GM18873 (cell line): ENCODE measurements around the gene TMEM108.

Experiments used
- ATAC-seq: cut with Tn5 transposase; IDR thresholded peaks from one replicate; pipeline ENCODE4 v1.9.1; 2021; ENCODE audit warnings: mild to moderate bottlenecking, moderate library complexity, moderate number of reproducible peaks; ENCODE audit not compliant: unreplicated experiment, low FRiP score

TMEM108 gene

GRCh38 chr3:133053532-133053931 is 15.3 kb downstream of the TMEM108 start:
- no peak for ATAC-seq

GRCh38 chr3:133054586-133054985 is 16.4 kb downstream of the TMEM108 start:
- no peak for ATAC-seq

DNA sequence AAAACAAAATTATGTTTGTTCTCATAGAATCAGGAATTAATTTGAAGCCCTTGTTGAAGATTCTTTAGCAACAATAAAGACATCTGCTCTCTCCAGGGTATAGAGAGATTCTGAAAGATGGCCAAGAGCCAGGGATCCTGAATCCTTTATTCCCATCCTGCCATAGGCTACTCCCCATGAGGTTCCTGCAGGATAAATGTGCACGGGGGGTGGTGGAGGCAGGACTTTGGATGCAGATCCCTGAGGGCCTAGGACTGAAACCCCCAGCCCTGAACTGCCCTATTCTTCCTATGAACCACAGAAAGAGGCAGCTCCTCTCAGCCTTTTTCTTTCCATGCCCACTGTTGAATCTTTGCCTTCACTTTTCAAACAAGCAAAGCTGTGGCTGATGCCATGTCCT is 17.1 kb downstream of the TMEM108 start:
- ATAC-seq: no peak

DNA sequence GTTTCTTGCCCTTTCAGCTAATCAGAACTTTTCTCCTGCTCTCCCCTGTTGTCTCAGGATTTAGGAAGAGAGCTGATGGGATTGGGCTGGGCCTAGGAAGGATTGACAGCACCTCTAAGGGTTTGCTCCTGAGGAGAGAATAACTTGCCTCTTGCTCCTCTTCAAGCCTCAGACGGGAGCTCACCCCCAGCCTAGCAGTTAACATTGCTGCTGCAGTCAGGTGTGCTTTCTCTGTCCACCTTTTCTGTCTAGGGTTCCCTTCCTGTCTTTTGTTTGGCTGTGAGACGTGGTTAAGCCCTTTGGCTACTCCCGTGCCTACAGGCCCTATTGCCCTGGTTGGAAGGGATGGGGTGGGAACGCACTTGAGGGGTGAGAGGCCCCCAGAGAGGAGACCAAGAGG is 20.1 kb downstream of the TMEM108 start:
- no peak for ATAC-seq

GRCh38 chr3:133058831-133059230 is 20.6 kb downstream of the TMEM108 start:
- ATAC-seq: no peak

- ATAC-seq: no peak
These were observed 27.2 kb downstream of the TMEM108 start for GRCh38 chr3:133065193-133065961.

GRCh38 chr3:133066026-133066425 is 27.8 kb downstream of the TMEM108 start:
- ATAC-seq: no peak

DNA sequence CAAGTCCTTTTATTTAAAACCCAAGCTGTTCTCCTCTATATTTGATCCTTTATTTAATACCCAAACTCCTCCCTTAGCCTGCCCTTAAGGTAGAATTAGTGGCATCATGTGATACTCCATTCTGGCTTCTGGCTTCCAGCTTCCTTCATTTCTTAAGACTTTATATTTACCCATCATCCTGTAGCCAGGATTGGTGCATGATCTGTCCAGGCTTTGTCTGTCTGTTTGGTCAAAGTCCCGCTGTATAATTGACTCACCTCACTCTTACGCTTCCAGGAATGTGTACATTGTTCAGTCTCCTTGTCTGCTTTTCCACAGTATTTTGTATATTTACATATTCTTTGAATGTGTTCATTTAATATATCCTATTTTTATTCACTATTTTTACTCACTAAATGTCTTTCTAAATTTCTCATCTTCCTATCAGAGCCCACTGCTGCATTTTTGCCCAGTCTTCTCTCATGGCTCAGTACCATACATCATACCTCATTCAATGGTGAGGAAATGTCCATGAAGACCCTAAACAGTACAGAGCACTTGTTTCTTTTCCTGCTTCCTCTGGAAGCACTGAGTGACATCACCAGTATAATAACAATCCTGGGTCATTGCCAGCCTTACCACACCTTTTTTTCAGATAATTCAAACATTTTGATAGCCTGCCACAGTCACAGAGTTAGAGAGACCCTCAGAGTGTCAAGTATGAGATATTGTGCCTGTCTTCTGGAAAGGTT is 31.5 kb downstream of the TMEM108 start:
- no peak for ATAC-seq

DNA sequence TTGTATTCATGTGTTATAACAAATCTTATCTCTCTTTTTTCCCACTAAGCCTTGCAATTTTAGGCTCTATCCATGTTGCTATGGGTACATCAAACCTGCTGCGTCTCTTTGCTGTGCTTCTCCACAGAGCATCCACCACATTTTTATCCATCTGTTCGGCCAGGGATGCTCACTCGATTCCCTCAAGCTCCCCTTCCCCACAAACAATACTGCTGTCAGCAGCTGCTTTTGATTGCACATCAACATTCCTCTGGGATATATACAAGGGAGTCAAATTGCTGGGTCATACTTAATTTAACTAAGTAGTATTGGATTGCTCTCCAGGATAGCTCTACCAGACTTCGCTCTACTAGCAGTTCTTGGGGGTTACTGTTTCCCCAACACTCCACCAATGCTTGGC is 36.8 kb downstream of the TMEM108 start:
- ATAC-seq: no peak

GRCh38 chr3:133077688-133078087 is 39.5 kb downstream of the TMEM108 start:
- ATAC-seq: no peak

GRCh38 chr3:133079621-133080020 is 41.4 kb downstream of the TMEM108 start:
- ATAC-seq: no peak

DNA sequence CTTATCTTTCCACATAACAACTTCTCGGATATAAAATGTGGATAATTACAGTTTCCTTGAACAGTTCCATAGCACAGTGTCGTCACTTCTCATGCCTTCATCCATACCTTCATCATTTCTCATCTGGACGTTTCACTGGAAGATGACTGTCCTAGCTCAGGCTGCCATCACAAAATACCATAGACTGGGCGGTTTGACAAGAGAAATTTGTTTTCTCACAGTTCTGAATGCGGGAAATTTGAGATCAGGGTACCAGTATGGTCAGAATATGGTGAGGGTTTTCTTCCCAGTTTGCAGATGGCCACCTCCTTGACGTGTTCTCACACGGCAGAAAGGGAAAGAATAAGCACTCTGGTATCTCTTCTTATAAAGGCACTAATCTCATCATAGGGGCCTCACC is 42.8 kb downstream of the TMEM108 start:
- no peak for ATAC-seq

DNA sequence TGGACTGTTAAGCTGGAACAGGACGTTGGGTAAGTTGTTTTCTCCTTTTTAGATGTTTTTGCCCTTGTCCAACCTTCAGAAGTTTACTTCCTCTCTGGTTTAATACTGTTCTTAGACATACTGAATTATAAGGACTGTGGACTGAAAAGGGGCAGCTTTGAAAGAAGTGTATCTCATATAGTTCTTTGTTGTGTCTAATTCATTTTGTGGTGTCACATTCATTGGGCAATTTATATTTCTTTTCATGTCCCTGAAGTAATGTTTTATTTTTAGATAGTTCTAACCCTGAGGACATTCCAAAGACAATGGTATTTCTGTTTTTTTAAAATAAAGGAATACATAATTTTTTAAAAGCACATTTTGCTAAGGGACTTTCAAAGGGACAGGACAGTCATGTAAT is 45.2 kb downstream of the TMEM108 start:
- no peak for ATAC-seq

GRCh38 chr3:133089906-133090485 is 51.8 kb downstream of the TMEM108 start:
- no peak for ATAC-seq

DNA sequence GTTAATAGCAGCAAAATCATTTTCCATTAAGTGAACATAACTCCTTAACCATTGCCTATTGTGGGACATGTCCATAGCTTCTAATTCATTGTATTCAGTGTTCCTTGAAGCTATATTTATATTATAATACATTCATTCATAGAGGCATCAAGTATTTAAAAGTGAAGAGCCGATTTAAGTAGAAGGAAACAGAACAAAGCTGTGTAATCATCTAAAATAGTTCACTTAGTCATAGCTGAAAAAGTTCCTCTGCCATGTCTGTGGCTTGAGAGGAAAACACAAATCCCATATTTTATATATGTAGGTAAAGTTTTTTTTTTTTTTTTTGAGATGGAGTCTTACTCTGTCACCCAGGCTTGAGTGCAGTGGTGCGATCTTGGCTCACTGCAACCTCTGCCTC is 54.5 kb downstream of the TMEM108 start:
- no peak for ATAC-seq

- ATAC-seq: no peak
These were observed 55.2 kb downstream of the TMEM108 start for GRCh38 chr3:133093366-133093765.

GRCh38 chr3:133096900-133097613 is 58.9 kb downstream of the TMEM108 start:
- ATAC-seq: no peak

DNA sequence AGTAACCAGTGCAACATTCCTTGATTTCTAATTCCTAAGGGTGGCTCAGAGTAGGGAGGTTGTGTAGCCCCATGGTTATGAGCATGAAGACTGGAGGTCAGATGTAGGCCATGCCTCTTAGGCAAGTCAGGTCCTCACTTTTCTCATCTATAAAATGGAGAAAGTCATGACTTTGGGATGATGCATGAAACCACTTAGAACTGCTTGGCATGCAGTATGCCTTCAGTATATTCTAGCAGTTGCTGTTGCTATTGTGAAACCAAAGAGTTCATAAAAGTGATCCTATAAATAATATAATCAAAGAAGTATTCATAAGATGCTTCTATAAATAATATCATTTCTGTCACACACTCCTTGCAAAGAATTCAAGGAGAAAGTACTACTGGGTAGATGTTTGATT is 65.5 kb downstream of the TMEM108 start:
- no peak for ATAC-seq

GRCh38 chr3:133106169-133106568 is 68.0 kb downstream of the TMEM108 start:
- ATAC-seq: no peak

DNA sequence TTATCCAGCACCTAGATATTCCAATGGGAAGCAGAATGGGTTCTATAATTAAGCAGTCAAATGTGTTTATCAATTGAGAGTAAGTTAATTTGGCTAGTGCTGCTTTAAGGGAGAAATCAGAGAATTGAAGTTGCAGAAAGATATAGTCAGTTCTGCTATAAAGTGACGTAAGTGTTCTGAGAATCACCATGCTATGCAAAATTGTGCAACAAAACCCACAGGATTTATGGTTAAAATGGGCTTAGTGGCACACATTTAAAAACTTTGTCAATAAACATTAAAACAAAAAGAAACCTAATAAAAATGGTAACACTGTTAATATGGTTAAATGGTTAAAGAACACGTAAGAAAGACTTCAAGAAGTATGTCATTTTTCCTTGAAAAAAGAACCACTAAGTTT is 74.5 kb downstream of the TMEM108 start:
- no peak for ATAC-seq

DNA sequence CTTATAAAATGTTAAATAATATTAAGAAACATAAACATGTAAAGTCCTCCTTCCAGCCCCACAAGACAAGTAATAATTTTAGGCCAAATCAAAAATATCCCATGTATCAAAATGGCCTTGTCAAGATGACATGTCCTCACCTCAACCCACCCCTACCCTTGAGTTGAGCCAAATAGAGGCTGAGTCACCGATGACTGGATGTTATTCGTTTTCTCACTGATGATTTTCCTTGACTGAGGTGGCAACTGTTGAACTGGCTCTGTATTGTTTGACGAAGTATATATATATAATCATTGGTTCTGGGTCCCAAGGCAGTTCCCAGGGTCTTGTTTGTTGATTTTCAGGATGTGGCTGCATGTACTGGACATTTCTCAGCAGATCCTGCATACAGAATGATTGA is 75.3 kb downstream of the TMEM108 start:
- no peak for ATAC-seq
